ENCODE results near the gene AVL9.
"Not testable (repeated sequence)": the region's sequence is repeated elsewhere in the genome, so short reads cannot be mapped to it uniquely, and the experiment has no call there.

The AVL9 gene

GRCh38 chr7:32496052-32496813 lies 944 bp downstream of the AVL9 start:
- no peak for DNase-seq

- DNase-seq = not testable (repeated sequence)
These were observed 4.5 kb downstream of the AVL9 start for GRCh38 chr7:32499755-32500154.

- not testable (repeated sequence) for DNase-seq
These were observed 4.9 kb downstream of the AVL9 start for GRCh38 chr7:32500216-32500615.

- no peak for DNase-seq
These were observed 5.6 kb downstream of the AVL9 start for GRCh38 chr7:32500922-32501341.

- DNase-seq = no peak
These were observed 6.2 kb downstream of the AVL9 start for GRCh38 chr7:32501522-32501921.

GRCh38 chr7:32502728-32503127 lies 7.4 kb downstream of the AVL9 start:
- no peak for DNase-seq

GRCh38 chr7:32506266-32507054 lies 11.2 kb downstream of the AVL9 start:
- no peak for DNase-seq

- DNase-seq = no peak
These were observed 12.1 kb downstream of the AVL9 start for GRCh38 chr7:32507414-32507813.

- DNase-seq = no peak
These were observed 16.5 kb downstream of the AVL9 start for GRCh38 chr7:32511791-32512190.

- DNase-seq = no peak
These were observed 17.9 kb downstream of the AVL9 start for GRCh38 chr7:32513210-32513609.

- no peak for DNase-seq
These were observed 20.7 kb downstream of the AVL9 start for GRCh38 chr7:32515890-32516550.

GRCh38 chr7:32516551-32517100 lies 21.3 kb downstream of the AVL9 start:
- DNase-seq = no peak

GRCh38 chr7:32518534-32519140 lies 23.3 kb downstream of the AVL9 start:
- DNase-seq = no peak

- DNase-seq = no peak
These were observed 24.5 kb downstream of the AVL9 start for GRCh38 chr7:32519763-32520162.

GRCh38 chr7:32522746-32523530 lies 27.6 kb downstream of the AVL9 start:
- DNase-seq = no peak

- DNase-seq = no peak
These were observed 29.3 kb downstream of the AVL9 start for GRCh38 chr7:32524631-32525030.

- no peak for DNase-seq
These were observed 30.6 kb downstream of the AVL9 start for GRCh38 chr7:32525839-32526238.

GRCh38 chr7:32531402-32531801 lies 36.1 kb downstream of the AVL9 start:
- no peak for DNase-seq

- no peak for DNase-seq
These were observed 36.8 kb downstream of the AVL9 start for GRCh38 chr7:32532086-32532485.

- no peak for DNase-seq
These were observed 37.4 kb downstream of the AVL9 start for GRCh38 chr7:32532716-32533115.

GRCh38 chr7:32533276-32534029 lies 38.2 kb downstream of the AVL9 start:
- no peak for DNase-seq
